GM19397 (cell line): ENCODE results near the gene NACC2.

Experiments
- ATAC-seq: cut with Tn5 transposase; IDR thresholded peaks from one replicate; pipeline ENCODE4 v1.9.1; 2021; ENCODE audit warnings: mild to moderate bottlenecking, moderate library complexity; ENCODE audit not compliant: unreplicated experiment

Gene NACC2

GRCh38 chr9:136059321-136059791 lies 35.7 kb downstream of the NACC2 start:
- ATAC-seq, result no peak

GRCh38 chr9:136058801-136059302 lies 36.2 kb downstream of the NACC2 start:
- no peak for ATAC-seq

- ATAC-seq, result no peak
These were observed 37.0 kb downstream of the NACC2 start for GRCh38 chr9:136058084-136058483.

GRCh38 chr9:136057236-136058081 lies 37.6 kb downstream of the NACC2 start:
- ATAC-seq, result no peak

- ATAC-seq, result no peak
These were observed 38.4 kb downstream of the NACC2 start for GRCh38 chr9:136056546-136057235.

- no peak for ATAC-seq
These were observed 39.2 kb downstream of the NACC2 start for GRCh38 chr9:136055715-136056545.

- ATAC-seq, result no peak
These were observed 40.0 kb downstream of the NACC2 start for GRCh38 chr9:136054798-136055714.

GRCh38 chr9:136054146-136054545 lies 40.9 kb downstream of the NACC2 start:
- ATAC-seq, result no peak

GRCh38 chr9:136053757-136054142 lies 41.3 kb downstream of the NACC2 start:
- ATAC-seq, result no peak

- ATAC-seq, result no peak
These were observed 41.9 kb downstream of the NACC2 start for GRCh38 chr9:136052991-136053756.

GRCh38 chr9:136052472-136052880 lies 42.6 kb downstream of the NACC2 start:
- no peak for ATAC-seq

GRCh38 chr9:136051837-136052471 lies 43.1 kb downstream of the NACC2 start:
- no peak for ATAC-seq

- ATAC-seq, result no peak
These were observed 43.6 kb downstream of the NACC2 start for GRCh38 chr9:136051453-136051836.

GRCh38 chr9:136050701-136051452 lies 44.2 kb downstream of the NACC2 start:
- no peak for ATAC-seq

GRCh38 chr9:136050266-136050700 lies 44.8 kb downstream of the NACC2 start:
- no peak for ATAC-seq

GRCh38 chr9:136049491-136050265 lies 45.4 kb downstream of the NACC2 start:
- no peak for ATAC-seq
